Calu3 (cell line): ENCODE data around the gene FBXL7. TPM values are rescaled to one million over a fixed set of nuclear protein-coding genes. Genes with fewer than 3 reads are reported as not detected.

Experiments
- BruUV-seq: library from RNA; stranded (reverse); fragments of 400-500 nt; replicated peaks from 2 replicates; lab custom pipeline; 2021; lab: Mats Ljungman, UMichigan
- CTCF ChIA-PET: fragments of 300-600 bp; sonication (Branson Sonifier 250); formaldehyde crosslinking; loops from one replicate; lab custom pipeline; 2022; ENCODE audit warnings: antibody characterized with exemption; lab: Charles Lee
- DNase-seq: peaks from one replicate; pipeline ENCODE4 v3.0.0; 2022
- H3K27ac Mint-ChIP-seq: one replicate; pipeline ENCODE4 v1.8.0; 2022; ENCODE audit warnings: mixed read lengths; ENCODE audit not compliant: unreplicated experiment
- H3K27me3 Mint-ChIP-seq: one replicate; pipeline ENCODE4 v1.8.0; 2022; ENCODE audit warnings: mixed read lengths; ENCODE audit not compliant: unreplicated experiment
- H3K36me3 Mint-ChIP-seq: one replicate; pipeline ENCODE4 v1.8.0; 2022; ENCODE audit warnings: mild to moderate bottlenecking, moderate library complexity, mixed read lengths; ENCODE audit not compliant: insufficient read depth, unreplicated experiment
- H3K4me1 Mint-ChIP-seq: one replicate; pipeline ENCODE4 v1.8.0; 2022; ENCODE audit warnings: mild to moderate bottlenecking, low read depth, mixed read lengths; ENCODE audit not compliant: unreplicated experiment
- H3K4me3 Mint-ChIP-seq: one replicate; pipeline ENCODE4 v1.8.0; 2022; ENCODE audit warnings: mild to moderate bottlenecking, low read depth, moderate library complexity, mixed read lengths; ENCODE audit not compliant: unreplicated experiment
- H3K9me3 Mint-ChIP-seq: one replicate; pipeline ENCODE4 v1.8.0; 2022; ENCODE audit warnings: low read depth, mixed read lengths; ENCODE audit not compliant: unreplicated experiment
- intact Hi-C: fragments of 100-400 bp; cut with micrococcal nuclease; formaldehyde crosslinking; loops from one replicate; pipeline ENCODE4 v1.10.0; 2022; ENCODE audit not compliant: unreplicated experiment
- total RNA-seq: library from RNA; stranded (reverse); gene quantifications from 2 replicates; pipeline ENCODE4 v1.2.3, GENCODE V29; 2022
- TF ChIP-seq, protein P1 (sequence below): fragments of 200-600 bp; IDR thresholded peaks from one replicate; pipeline ENCODE4 v1.8.0; 2022; ENCODE audit warnings: antibody characterized with exemption; ENCODE audit not compliant: unreplicated experiment

FBXL7 gene
- total RNA-seq, 1 experiment from 2014 or later = not detected

DNA sequence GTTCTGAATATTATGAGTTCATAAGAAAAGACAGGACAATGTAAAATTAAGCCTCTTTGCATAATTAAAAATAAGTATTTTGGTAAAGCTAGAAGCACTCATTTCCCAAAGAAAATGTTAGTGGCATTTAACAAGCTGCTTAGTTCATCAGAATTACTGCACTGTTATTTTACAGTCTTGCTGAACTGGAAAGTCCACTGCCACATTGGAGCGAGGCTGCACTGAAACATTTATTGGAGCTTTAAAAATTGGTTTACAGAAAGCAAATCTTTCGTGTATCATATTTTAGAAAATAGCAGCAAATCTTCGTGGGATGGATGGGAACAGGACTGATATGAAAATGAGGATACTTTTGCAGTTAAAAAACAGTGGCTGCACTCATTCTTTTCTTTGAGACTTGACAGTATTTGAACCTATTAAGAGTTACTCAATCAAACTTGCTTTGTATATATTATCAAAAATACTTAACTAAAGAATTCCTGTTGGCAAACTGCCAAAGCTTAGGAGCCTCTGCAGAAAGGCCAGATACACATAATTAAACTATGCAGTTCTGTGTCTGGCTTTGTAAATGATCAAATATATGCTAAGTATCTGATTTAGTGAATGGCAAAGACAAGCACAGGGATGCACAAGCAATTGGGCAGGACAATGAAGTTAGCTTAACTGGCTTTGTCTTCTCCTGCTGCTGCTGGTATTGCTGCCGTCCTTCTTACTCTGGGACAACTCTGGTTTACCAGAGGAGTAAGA lies 16.5 kb upstream of the FBXL7 start:
- H3K27me3 Mint-ChIP-seq = no peaks in the 10 kb centered on the region
- CTCF ChIA-PET = no interaction called here

DNA sequence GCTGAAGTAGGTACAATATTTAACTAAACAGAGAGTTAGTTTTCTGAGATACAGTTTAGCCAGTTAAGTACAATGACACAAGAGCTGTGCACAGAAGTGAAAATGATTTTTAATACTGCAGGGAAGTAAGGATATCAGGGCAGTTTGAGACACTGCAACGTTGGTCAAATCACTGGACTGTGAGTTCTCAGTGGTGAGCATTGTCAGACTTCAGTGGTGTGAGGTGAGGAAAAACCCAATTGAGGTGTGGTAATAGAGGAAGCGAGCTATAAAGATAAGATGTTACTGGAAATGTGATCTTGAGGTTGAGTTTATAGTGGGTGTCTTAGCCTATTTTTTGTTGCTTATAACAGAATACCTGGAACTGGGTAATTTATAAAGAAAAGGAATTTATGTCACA lies 12.8 kb upstream of the FBXL7 start:
- Mint-ChIP-seq H3K4me1 (no peaks in the 10 kb centered on the region), H3K4me3 (no peak overlapping the region), H3K36me3 (no peaks in the 10 kb centered on the region), H3K27me3 (no peaks in the 10 kb centered on the region), H3K9me3 (peaks cover 5% of the 10 kb centered on the region), H3K27ac (no peak overlapping the region)
- BruUV-seq = no TSS peak
- TF ChIP-seq, protein P1, sequence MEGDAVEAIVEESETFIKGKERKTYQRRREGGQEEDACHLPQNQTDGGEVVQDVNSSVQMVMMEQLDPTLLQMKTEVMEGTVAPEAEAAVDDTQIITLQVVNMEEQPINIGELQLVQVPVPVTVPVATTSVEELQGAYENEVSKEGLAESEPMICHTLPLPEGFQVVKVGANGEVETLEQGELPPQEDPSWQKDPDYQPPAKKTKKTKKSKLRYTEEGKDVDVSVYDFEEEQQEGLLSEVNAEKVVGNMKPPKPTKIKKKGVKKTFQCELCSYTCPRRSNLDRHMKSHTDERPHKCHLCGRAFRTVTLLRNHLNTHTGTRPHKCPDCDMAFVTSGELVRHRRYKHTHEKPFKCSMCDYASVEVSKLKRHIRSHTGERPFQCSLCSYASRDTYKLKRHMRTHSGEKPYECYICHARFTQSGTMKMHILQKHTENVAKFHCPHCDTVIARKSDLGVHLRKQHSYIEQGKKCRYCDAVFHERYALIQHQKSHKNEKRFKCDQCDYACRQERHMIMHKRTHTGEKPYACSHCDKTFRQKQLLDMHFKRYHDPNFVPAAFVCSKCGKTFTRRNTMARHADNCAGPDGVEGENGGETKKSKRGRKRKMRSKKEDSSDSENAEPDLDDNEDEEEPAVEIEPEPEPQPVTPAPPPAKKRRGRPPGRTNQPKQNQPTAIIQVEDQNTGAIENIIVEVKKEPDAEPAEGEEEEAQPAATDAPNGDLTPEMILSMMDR = no peak
- CTCF ChIA-PET = no interaction called here
- no peak for DNase-seq
- intact Hi-C loops = no loop called here

More for the DNA sequence above, 16.5 kb upstream of the FBXL7 start:
- no peaks in the 10 kb centered on the region for H3K9me3 Mint-ChIP-seq
- intact Hi-C loops = no loop called here
- no TSS peak for BruUV-seq
- no peaks in the 10 kb centered on the region for H3K4me1 Mint-ChIP-seq
- DNase-seq = no peak
- no peaks in the 10 kb centered on the region for H3K36me3 Mint-ChIP-seq
- TF ChIP-seq, protein P1 = no peak
- no peak overlapping the region for H3K4me3 Mint-ChIP-seq
- no peak overlapping the region for H3K27ac Mint-ChIP-seq

DNA sequence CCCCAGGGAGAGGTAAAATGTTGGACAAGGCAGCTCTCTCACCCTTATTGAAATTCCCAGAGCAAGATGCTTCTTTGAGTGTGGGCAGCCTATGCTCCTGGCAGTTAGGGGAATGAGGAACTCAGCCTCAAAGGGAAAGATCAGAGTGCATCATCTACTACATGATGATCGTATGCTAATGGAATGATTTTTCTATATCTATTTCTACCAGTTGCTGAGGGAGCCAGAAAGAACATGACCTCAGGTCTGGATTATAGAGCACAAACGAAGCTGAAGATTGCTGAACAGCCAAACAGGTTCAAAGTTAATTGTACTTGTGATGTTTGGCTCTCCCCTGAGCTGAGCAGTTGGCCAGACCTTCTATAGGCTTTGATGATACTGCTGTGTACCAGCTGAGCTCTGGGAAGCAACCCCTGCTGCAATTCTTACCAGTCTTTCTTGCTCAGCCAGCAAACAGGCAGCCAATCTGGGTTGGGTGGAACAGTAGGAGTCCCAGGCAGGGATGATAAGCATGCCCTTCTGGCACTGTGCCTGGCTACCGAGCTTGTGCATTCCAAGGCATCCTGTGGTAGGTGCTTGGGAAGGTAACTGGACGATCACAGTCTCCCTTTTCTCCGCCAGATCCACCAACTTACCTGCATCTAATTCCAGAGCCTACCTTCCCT lies 10.3 kb upstream of the FBXL7 start:
- BruUV-seq = no TSS peak
- Mint-ChIP-seq H3K9me3 (peaks cover 9% of the 10 kb centered on the region), H3K4me3 (no peak overlapping the region), H3K36me3 (no peaks in the 10 kb centered on the region), H3K4me1 (no peaks in the 10 kb centered on the region), H3K27ac (no peak overlapping the region), H3K27me3 (no peaks in the 10 kb centered on the region)
- DNase-seq = no peak
- intact Hi-C loops = no loop called here
- CTCF ChIA-PET = no interaction called here
- TF ChIP-seq, protein P1 = no peak

DNA sequence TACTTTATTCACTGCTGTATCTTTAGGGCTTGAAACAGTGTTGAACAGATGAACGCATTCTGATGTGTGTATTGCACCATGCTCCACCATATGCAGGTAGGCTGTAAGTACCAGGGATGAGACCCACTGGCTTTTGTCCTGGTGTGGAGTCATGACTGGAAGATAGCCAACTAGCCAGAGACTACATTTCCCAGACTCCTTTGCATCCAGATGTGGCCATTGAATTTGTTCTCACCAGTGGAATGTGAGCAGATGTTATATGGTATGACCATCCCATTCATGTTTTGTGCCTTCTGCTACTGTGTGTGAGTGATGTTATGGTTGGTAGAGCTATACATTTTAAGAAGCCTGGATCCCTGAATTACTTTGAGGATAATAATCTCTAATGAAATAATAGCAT lies 7.4 kb upstream of the FBXL7 start:
- Mint-ChIP-seq H3K36me3 (no peaks in the 10 kb centered on the region), H3K27ac (no peak overlapping the region), H3K27me3 (no peaks in the 10 kb centered on the region), H3K9me3 (peaks cover 11% of the 10 kb centered on the region), H3K4me3 (no peak overlapping the region), H3K4me1 (no peaks in the 10 kb centered on the region)
- CTCF ChIA-PET = no interaction called here
- TF ChIP-seq, protein P1 = no peak
- no peak for DNase-seq
- BruUV-seq = no TSS peak
- intact Hi-C loops = no loop called here
